Upper lobe of left lung (tissue), 6 donors: ENCODE data around the gene DVL2. TPM values are rescaled to one million over a fixed set of nuclear protein-coding genes. Genes with fewer than 3 reads are reported as not detected.

Source experiments
- ATAC-seq, 2 donors: fragments of 200-7000 bp; cut with Tn5 transposase; one replicate each; pipeline ENCODE4 v1.9.1; 2022; ENCODE audit warnings: mild to moderate bottlenecking in 2 of 2, moderate library complexity in 2 of 2; ENCODE audit not compliant: low FRiP score in 2 of 2
- DNase-seq, 2 donors: peaks; one replicate each; pipeline ENCODE4 v3.0.0-alpha.2; 2019 to 2020
- H3K27ac ChIP-seq, 4 donors: fragments of 200-600 bp; sonication (generic); one replicate each; pipeline ENCODE4 v1.5.1; 2016 to 2019
- H3K27me3 ChIP-seq, 4 donors: fragments of 200-600 bp; sonication (generic); one replicate each; pipeline ENCODE4 v1.5.1; 2017 to 2019
- H3K36me3 ChIP-seq, 4 donors: fragments of 200-600 bp; sonication (generic); one replicate each; pipeline ENCODE4 v1.5.1; 2016 to 2019
- H3K4me1 ChIP-seq, 4 donors: fragments of 200-600 bp; sonication (generic); one replicate each; pipeline ENCODE4 v1.5.1; 2018 to 2019
- H3K4me3 ChIP-seq, 4 donors: fragments of 200-600 bp; sonication (generic); one replicate each; pipeline ENCODE4 v1.5.1; 2017 to 2019; ENCODE audit warnings: mild to moderate bottlenecking in 2 of 4, moderate library complexity in 1 of 4
- H3K9me3 ChIP-seq, 4 donors: fragments of 200-600 bp; sonication (generic); one replicate each; pipeline ENCODE4 v1.5.1; 2018 to 2019
- EP300 ChIP-seq, 4 donors: sonication (generic); formaldehyde crosslinking; IDR thresholded peaks; one replicate each; pipeline ENCODE4 v1.5.1; 2017; ENCODE audit warnings: antibody characterized with exemption in 4 of 4, control low read depth in 2 of 4
- POLR2A ChIP-seq, 4 donors: fragments of 450-650 bp; IDR thresholded peaks; one replicate each; pipeline ENCODE4 v1.5.1; 2016 to 2017; ENCODE audit warnings: antibody characterized with exemption in 4 of 4, mild to moderate bottlenecking in 2 of 4
- POLR2AphosphoS5 ChIP-seq, 2 donors: sonication (generic); formaldehyde crosslinking; IDR thresholded peaks; one replicate each; pipeline ENCODE4 v1.5.1; 2017; ENCODE audit warnings: antibody characterized with exemption in 2 of 2
- WGBS, 2 donors: methylation state at CpG; one replicate each; pipeline ENCODE4 v1.1.5; 2017 to 2018; 5-methylcytosine and 5-hydroxymethylcytosine counted together
- total RNA-seq, 6 donors: library from RNA; depleted of rRNA in 4 of 6; stranded (reverse); fragments of >200 nt in 4 of 6; gene quantifications; one replicate each; pipeline versions ENCODE4 v1.1.0 to v1.2.1, GENCODE V29; 2016 to 2021
- TF ChIP-seq, protein P1 (sequence below), 6 experiments: fragments of 450-650 bp in 4 of 6; fragments of 200-600 bp in 2 of 6; sonication (generic) in 2 of 6; IDR thresholded peaks; one replicate each; pipeline ENCODE4 v1.5.1; 2016 to 2019; ENCODE audit warnings: antibody characterized with exemption in 6 of 6
- donor health status: DM: no; HTN: no; CAD: no; lungs with moderate emphysema.
- donor health status: DM: no; HTN: yes; CAD: no; lungs with severe emphysema.

Gene DVL2
- total RNA-seq, 6 donors from 2014 or later, result 40.4 to 70.2 (median 42.4) TPM

DNA sequence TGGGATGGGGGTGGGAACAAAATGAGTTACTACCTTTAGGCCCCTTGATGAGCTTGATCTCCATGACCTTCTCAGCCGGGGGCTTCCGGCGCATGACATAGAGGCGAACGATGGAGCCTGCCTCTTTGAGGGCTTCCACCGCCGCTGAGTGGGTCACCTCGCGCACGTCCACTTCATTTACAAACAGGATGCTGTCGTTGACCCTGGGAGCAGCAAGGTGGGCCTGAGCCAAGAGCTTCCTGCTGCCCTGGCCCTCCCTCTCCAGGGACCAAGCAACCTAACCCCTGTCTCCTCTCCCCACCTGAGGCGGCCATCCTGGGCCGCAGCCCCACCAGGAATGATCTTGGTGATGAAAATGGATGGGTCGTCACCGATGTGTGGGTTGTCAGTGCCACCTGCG, 30.9 kb downstream of the DVL2 start:
- ATAC-seq, result no peak
- no peak for DNase-seq
- Histone ChIP-seq H3K4me3 (no peak overlapping the region), H3K4me1 (peaks cover 10 to 18% (median 13%) of the 10 kb centered on the region in 4 donors), H3K36me3 (peaks cover 3 to 38% (median 16%) of the 10 kb centered on the region in 4 donors), H3K9me3 (no peaks in the 10 kb centered on the region), H3K27ac (no peak overlapping the region), H3K27me3 (no peaks in the 10 kb centered on the region)
- TF ChIP-seq, protein P1, sequence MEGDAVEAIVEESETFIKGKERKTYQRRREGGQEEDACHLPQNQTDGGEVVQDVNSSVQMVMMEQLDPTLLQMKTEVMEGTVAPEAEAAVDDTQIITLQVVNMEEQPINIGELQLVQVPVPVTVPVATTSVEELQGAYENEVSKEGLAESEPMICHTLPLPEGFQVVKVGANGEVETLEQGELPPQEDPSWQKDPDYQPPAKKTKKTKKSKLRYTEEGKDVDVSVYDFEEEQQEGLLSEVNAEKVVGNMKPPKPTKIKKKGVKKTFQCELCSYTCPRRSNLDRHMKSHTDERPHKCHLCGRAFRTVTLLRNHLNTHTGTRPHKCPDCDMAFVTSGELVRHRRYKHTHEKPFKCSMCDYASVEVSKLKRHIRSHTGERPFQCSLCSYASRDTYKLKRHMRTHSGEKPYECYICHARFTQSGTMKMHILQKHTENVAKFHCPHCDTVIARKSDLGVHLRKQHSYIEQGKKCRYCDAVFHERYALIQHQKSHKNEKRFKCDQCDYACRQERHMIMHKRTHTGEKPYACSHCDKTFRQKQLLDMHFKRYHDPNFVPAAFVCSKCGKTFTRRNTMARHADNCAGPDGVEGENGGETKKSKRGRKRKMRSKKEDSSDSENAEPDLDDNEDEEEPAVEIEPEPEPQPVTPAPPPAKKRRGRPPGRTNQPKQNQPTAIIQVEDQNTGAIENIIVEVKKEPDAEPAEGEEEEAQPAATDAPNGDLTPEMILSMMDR (IDR thresholded peaks at IDR 0.05), result no peak
- TF ChIP-seq POLR2A (IDR thresholded peaks at IDR 0.05) (no peak), EP300 (IDR thresholded peaks at IDR 0.05) (no peak)
- 96 to 97% methylated on average over 15 to 16 of the region's 16 CpGs for WGBS, 2 donors

DNA sequence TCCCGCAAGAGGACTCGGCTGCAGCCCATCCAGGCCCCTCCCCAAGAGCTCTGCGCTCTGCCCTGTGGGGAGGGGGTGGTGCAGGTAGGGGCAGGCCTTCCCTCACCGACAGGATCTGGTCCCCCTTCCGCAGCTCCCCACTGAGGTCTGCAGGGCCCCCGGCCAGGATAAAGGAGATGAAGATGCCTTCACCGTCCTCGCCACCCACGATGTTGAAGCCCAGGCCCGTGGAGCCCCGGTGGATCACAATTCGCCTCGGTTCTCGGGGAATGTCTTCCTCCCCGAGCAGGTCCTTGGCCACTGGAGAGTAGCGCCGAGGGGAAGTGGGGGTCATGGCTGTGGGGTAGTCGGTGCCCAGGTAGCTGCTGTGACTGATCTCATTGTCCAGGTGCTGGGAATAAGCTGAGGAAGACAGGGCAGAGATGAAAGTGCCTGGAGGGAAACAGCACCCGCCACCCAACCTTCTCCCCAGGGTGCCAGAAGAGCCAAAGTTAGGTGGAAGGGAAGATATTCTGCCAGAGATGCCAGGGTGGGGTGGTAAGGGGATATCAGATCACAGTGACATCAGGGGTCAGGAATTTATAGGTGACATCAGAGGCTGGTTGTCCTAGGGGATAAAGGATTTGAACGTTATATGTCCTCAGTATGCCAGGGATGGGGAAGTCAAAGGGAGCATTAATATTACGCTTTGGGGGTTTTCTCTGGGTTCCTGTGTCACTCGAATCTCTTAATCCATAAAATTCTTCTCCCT, 37.5 kb downstream of the DVL2 start:
- Histone ChIP-seq H3K4me1 (no peaks in the 10 kb centered on the region), H3K36me3 (peaks cover 0 to 75% (median 37%) of the 10 kb centered on the region in 4 donors), H3K4me3 (no peak overlapping the region), H3K27ac (no peak overlapping the region), H3K9me3 (no peaks in the 10 kb centered on the region), H3K27me3 (no peaks in the 10 kb centered on the region)
- WGBS, 2 donors, result 91 to 93% methylated on average over 18 to 22 of the region's 22 CpGs
- DNase-seq, result no peak
- TF ChIP-seq POLR2AphosphoS5 (IDR thresholded peaks at IDR 0.05) (no peak), EP300 (IDR thresholded peaks at IDR 0.05) (no peak), POLR2A (IDR thresholded peaks at IDR 0.05) (no peak)
- TF ChIP-seq, protein P1 (IDR thresholded peaks at IDR 0.05), result no peak
- ATAC-seq, result no peak

DNA sequence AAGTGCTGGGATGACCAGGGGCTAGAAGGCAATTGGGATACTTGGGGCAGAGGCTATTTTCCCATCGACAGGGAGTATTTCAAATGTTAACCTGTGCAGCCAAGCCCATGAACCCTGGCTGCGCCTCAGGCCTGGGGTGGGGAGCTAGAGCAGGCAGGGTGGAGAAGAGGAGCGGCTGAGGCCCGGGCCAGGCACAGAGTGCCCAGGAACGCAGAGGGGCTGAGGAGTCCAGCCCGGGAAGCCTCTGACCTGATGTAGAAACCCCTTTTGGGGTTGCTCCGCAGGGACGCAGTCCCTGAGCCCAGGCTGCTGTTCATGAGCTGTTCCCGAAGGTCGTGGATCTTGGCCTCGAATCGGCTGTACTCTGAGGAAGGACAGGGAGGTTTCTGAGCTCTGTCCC, 38.3 kb downstream of the DVL2 start:
- Histone ChIP-seq H3K4me3 (no peak overlapping the region), H3K27me3 (no peaks in the 10 kb centered on the region), H3K4me1 (no peaks in the 10 kb centered on the region), H3K36me3 (peaks cover 0 to 69% (median 37%) of the 10 kb centered on the region in 4 donors), H3K27ac (no peak overlapping the region), H3K9me3 (no peaks in the 10 kb centered on the region)
- TF ChIP-seq, protein P1 (IDR thresholded peaks at IDR 0.05), result no peak
- TF ChIP-seq POLR2AphosphoS5 (IDR thresholded peaks at IDR 0.05), result no peak
- no peak for TF ChIP-seq POLR2A (IDR thresholded peaks at IDR 0.05)
- no peak for TF ChIP-seq EP300 (IDR thresholded peaks at IDR 0.05)
- peak in 1 of 2 donors; percentile 5 for ATAC-seq
- DNase-seq, result no peak
- 57 to 94% methylated on average over 1 to 10 of the region's 12 CpGs for WGBS, 2 donors

DNA sequence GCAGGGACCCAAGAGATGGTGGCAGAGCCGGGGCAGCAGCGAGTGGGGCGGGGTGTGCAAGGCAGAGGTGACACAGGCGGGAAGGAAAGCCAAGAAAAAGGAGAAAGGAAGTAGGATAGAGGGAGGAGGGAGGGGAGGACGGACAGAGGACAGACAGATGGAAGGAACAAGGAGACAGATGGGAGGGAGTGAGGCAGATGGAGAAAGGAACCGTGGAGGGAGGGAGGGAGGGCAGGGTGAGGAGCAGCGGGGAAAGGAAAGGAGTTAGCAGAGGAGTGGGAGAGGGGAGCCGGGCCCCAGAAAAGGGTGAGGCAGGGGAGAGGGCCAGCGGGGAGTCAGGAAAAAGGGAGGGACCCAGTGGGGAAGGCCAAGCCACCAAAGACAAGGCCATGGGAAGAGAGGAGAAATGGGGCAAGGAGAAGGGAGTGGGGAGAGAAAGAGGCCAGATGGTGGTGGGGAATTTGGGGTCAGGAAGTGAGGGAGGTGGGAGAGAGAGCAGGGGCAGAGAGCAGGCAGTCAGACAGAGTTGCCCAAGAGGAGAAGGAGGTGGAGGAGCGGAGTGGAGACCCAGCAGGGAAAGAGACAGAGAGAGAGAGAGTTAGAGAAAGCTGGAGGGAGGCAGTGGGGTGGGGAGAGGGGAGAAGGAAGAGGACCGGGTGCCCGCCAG, 41.9 kb downstream of the DVL2 start:
- Histone ChIP-seq H3K27ac (no peak overlapping the region), H3K9me3 (no peaks in the 10 kb centered on the region), H3K36me3 (peaks cover 0 to 63% (median 41%) of the 10 kb centered on the region in 4 donors), H3K27me3 (no peaks in the 10 kb centered on the region), H3K4me3 (no peak overlapping the region), H3K4me1 (no peaks in the 10 kb centered on the region)
- ATAC-seq (no peak), DNase-seq (no peak)
- WGBS, 2 donors, result 75 to 81% methylated on average over 12 of the region's 12 CpGs
- TF ChIP-seq POLR2AphosphoS5 (IDR thresholded peaks at IDR 0.05), result no peak
- no peak for TF ChIP-seq EP300 (IDR thresholded peaks at IDR 0.05)
- TF ChIP-seq POLR2A (IDR thresholded peaks at IDR 0.05), result no peak
- TF ChIP-seq, protein P1 (IDR thresholded peaks at IDR 0.05), result no peak
